ENCODE measurements around the gene AZIN2. TPM values are rescaled to one million over a fixed set of nuclear protein-coding genes. Genes with fewer than 3 reads are reported as not detected.

The AZIN2 gene
- total RNA-seq, 1 donor from 2014 or later = 5.7 TPM

DNA sequence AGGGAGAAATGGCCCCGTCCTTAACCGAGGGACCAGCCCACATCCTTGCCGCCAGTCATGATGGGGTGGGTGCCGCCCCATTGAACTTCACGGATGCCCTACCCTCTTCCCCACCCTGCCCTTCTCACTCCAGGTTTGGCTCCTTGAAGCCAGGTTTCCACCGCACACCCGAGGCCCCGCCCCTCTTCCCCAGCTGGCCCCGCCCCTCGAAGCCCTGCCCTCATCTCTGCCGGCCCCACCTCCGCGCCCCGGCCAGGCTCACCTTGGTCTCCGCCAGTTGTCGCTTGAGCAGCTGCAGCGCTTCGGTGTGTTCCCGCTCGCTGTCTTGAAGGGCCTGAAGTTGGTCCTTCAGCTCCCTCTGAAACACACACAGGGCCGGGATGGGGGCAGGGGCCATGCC is 84.3 kb downstream of the AZIN2 start:
- H3K9me3 ChIP-seq (ENCODE audit: control insufficient read depth in 3 of 3, low read length in 3 of 3) = no peaks in the 10 kb centered on the region
- H3K36me3 ChIP-seq (ENCODE audit: control insufficient read depth in 3 of 3, insufficient read depth in 3 of 3, low read length in 3 of 3) = peaks cover 0 to 8% (median 0%) of the 10 kb centered on the region in 3 donors
- H3K27me3 ChIP-seq (ENCODE audit: control insufficient read depth in 3 of 3, insufficient read depth in 3 of 3, low read length in 3 of 3) = no peaks in the 10 kb centered on the region
- no peak overlapping the region for H3K27ac ChIP-seq (ENCODE audit: low read depth, low read length)
- no peak overlapping the region for H3K9ac ChIP-seq (ENCODE audit: low read depth in 1 of 3, low read length in 3 of 3)
- H3K4me3 ChIP-seq (ENCODE audit: low read length in 3 of 3) = no peak overlapping the region
- H3K4me1 ChIP-seq (ENCODE audit: control insufficient read depth in 3 of 3, insufficient read depth in 3 of 3, low read length in 3 of 3) = peaks cover 10 to 17% (median 15%) of the 10 kb centered on the region in 3 donors

DNA sequence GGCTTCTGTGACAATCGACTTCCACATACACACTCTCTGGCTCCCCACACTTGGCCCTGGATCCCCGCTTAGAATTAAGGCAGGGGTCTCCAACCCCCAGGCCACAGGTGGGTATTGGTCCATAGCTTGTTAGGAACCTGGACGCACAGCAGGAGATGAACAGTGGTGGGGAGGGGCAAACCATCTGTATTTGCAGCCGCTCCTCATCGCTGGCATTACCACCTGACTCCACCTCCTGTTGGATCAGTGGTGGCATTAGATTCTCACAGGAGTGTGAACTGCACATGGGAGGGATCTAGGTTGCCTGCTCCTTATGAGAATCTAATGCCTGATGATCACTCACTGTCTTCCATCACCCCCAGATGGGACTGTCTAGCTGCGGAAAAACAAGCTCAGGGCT is 84.9 kb downstream of the AZIN2 start:
- H3K9ac ChIP-seq (ENCODE audit: low read depth in 1 of 3, low read length in 3 of 3) = no peak overlapping the region
- peaks cover 13 to 21% (median 16%) of the 10 kb centered on the region in 3 donors for H3K4me1 ChIP-seq (ENCODE audit: control insufficient read depth in 3 of 3, insufficient read depth in 3 of 3, low read length in 3 of 3)
- H3K9me3 ChIP-seq (ENCODE audit: control insufficient read depth in 3 of 3, low read length in 3 of 3) = no peaks in the 10 kb centered on the region
- no peaks in the 10 kb centered on the region for H3K27me3 ChIP-seq (ENCODE audit: control insufficient read depth in 3 of 3, insufficient read depth in 3 of 3, low read length in 3 of 3)
- H3K27ac ChIP-seq (ENCODE audit: low read depth, low read length) = no peak overlapping the region
- H3K4me3 ChIP-seq (ENCODE audit: low read length in 3 of 3) = no peak overlapping the region
- H3K36me3 ChIP-seq (ENCODE audit: control insufficient read depth in 3 of 3, insufficient read depth in 3 of 3, low read length in 3 of 3) = peaks cover 0 to 8% (median 0%) of the 10 kb centered on the region in 3 donors

DNA sequence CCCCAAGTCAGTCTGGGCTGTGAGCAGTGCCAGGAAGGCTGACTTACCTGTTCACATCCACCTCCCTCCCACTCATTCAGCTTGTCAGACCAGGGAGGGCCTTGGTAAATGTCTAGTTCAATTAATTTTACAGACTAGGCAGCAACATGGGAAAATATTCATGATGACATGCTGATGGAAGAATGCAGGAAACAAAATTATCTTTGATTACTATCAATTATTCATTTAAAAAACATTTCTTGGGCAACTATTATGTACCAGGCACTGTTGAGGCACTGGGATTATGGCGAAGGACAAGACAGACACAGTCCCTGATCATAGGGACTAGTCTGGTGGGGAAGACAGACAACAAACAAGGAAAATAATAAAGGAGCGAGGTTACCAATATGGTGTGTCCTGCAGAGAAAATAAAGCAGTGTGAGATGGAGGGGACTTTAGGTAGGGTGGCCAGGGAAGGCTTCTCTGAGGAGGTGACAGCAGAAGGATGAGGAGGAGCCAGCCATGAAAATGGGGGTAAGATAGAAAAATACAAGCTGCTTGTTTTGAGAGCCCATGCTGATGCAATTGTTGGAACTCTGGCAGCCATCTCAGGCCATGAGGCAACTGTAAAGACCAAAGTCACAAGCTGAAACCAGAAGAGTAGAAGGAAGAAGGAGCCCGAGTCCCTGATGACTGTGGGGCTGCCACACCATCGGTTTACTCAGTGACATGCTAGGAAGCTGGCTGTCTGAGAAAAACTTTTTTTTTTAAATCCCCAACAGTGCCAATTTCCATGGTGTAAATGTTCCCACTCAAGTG is 86.9 kb downstream of the AZIN2 start:
- peaks cover 10 to 20% (median 11%) of the 10 kb centered on the region in 3 donors for H3K4me1 ChIP-seq (ENCODE audit: control insufficient read depth in 3 of 3, insufficient read depth in 3 of 3, low read length in 3 of 3)
- H3K9ac ChIP-seq (ENCODE audit: low read depth in 1 of 3, low read length in 3 of 3) = no peak overlapping the region
- H3K9me3 ChIP-seq (ENCODE audit: control insufficient read depth in 3 of 3, low read length in 3 of 3) = no peaks in the 10 kb centered on the region
- no peak overlapping the region for H3K27ac ChIP-seq (ENCODE audit: low read depth, low read length)
- H3K4me3 ChIP-seq (ENCODE audit: low read length in 3 of 3) = no peak overlapping the region
- H3K27me3 ChIP-seq (ENCODE audit: control insufficient read depth in 3 of 3, insufficient read depth in 3 of 3, low read length in 3 of 3) = no peaks in the 10 kb centered on the region
- peaks cover 0 to 8% (median 0%) of the 10 kb centered on the region in 3 donors for H3K36me3 ChIP-seq (ENCODE audit: control insufficient read depth in 3 of 3, insufficient read depth in 3 of 3, low read length in 3 of 3)

DNA sequence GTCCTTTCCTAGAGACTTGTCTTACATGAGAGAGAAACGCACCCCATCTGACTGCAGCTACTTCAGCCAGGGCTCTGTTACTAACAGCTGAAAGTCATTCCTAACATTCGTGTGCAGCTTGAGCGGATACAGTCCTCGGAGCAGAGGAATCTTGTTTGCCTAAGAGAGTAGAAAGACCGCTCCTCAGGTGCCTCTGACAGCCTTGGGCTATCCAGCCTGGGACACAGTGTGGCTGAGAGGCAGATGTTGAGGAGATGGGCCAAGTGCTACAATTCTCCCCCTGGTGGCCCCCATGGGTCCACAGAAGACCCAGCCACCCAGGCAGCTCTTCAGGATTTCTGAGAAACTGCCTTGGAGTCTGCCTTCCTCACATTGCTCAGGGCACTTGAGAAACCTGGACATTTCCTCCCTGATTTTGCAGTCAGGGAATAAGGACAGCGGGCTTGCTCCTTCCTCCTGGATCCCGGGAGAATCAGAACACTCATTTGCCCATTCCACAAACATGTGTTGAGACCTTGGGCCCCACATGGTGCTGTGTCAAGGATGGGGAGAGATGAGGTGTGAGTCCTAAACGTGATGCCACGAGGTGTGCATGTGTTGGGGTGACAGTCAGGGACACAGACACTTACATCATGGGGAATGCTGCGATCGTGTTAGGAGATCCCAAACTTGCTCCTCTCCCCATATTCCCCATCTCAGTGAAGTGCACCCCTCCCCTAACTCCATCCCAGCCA is 87.8 kb downstream of the AZIN2 start:
- Histone ChIP-seq H3K9me3 (ENCODE audit: control insufficient read depth in 3 of 3, low read length in 3 of 3) (no peaks in the 10 kb centered on the region), H3K4me1 (ENCODE audit: control insufficient read depth in 3 of 3, insufficient read depth in 3 of 3, low read length in 3 of 3) (peaks cover 10 to 20% (median 11%) of the 10 kb centered on the region in 3 donors), H3K27ac (ENCODE audit: low read depth, low read length) (no peak overlapping the region)

DNA sequence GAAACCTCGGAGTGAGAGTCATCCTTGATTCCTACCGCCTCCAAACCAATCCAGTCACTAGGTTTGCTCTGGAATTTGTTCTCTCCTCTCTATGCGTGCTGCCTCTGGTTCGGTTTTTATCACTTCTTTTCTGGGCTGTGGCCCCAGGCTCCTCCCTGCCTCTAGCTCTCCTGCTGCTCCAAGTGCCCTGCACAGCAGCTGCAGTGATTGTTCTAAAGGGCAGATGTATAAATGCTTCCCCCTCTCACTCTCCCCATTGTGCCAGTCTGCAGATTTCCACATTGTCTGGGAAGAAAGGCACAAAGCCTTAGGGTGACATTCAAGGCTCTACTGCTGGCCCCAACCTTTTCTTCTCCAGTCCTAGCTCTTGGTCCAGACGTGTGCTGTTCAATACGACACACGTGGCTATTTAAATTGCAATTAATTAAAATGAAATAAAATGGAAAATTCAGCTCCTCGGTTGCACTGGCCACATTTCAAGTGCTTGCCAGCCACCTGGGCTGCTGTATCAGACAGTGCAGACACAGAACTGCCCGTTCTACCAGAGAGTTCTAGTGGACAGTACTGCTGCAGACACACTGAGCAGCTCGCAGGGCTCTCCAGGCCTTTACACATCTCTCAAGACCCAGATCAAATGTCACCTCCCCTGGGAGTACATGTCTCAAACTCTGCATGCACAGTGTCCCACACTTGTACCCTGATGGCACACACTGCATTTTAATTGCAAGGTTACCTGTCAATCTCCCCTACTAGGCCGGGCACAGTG is 88.5 kb downstream of the AZIN2 start:
- Histone ChIP-seq H3K9me3 (ENCODE audit: control insufficient read depth in 3 of 3, low read length in 3 of 3) (no peaks in the 10 kb centered on the region), H3K27ac (ENCODE audit: low read depth, low read length) (no peak overlapping the region)

More for the DNA sequence above, 87.8 kb downstream of the AZIN2 start:
- peak overlapping the region in 1 of 3 donors; percentile 33 for H3K9ac ChIP-seq (ENCODE audit: low read depth in 1 of 3, low read length in 3 of 3)
- peaks cover 0 to 8% (median 0%) of the 10 kb centered on the region in 3 donors for H3K36me3 ChIP-seq (ENCODE audit: control insufficient read depth in 3 of 3, insufficient read depth in 3 of 3, low read length in 3 of 3)
- no peak overlapping the region for H3K4me3 ChIP-seq (ENCODE audit: low read length in 3 of 3)
- no peaks in the 10 kb centered on the region for H3K27me3 ChIP-seq (ENCODE audit: control insufficient read depth in 3 of 3, insufficient read depth in 3 of 3, low read length in 3 of 3)

More for the DNA sequence above, 88.5 kb downstream of the AZIN2 start:
- Histone ChIP-seq H3K36me3 (ENCODE audit: control insufficient read depth in 3 of 3, insufficient read depth in 3 of 3, low read length in 3 of 3) (peaks cover 0 to 8% (median 0%) of the 10 kb centered on the region in 3 donors), H3K4me1 (ENCODE audit: control insufficient read depth in 3 of 3, insufficient read depth in 3 of 3, low read length in 3 of 3) (peaks cover 10 to 20% (median 11%) of the 10 kb centered on the region in 3 donors), H3K27me3 (ENCODE audit: control insufficient read depth in 3 of 3, insufficient read depth in 3 of 3, low read length in 3 of 3) (no peaks in the 10 kb centered on the region), H3K4me3 (ENCODE audit: low read length in 3 of 3) (no peak overlapping the region), H3K9ac (ENCODE audit: low read depth in 1 of 3, low read length in 3 of 3) (peak overlapping the region in 1 of 3 donors; percentile 45)

Other genes with a start within 250 kb of the AZIN2 start
- gene FNDC5, start 210.2 kb upstream of the AZIN2 start, total RNA-seq = 366 TPM
- not detected for gene HPCA, start 194.7 kb upstream of the AZIN2 start, total RNA-seq
- gene TMEM54, start 179.8 kb upstream of the AZIN2 start, total RNA-seq = 5.2 TPM
- 5.7 TPM for gene RNF19B, start 116.3 kb upstream of the AZIN2 start, total RNA-seq
- gene AK2, start 44.3 kb upstream of the AZIN2 start, total RNA-seq = 64.2 TPM
- gene TRIM62, start 100.9 kb downstream of the AZIN2 start, total RNA-seq = 3.1 TPM
- 7.3 TPM for gene ZNF362, start 175.3 kb downstream of the AZIN2 start, total RNA-seq
- not detected for gene A3GALT2, start 239.9 kb downstream of the AZIN2 start, total RNA-seq

Data from skeletal muscle tissue (tissue), 4 donors.